ENCODE data around the gene NR2E1.

The NR2E1 gene

GRCh38 chr6:108165714-108166663 lies at the start of gene NR2E1:
Gene NR2E1, plus strand, starts transcription at chr6:108166022. Its CDS starts 744 bp downstream, at chr6:108166766.
- DNase-seq, result no peak

GRCh38 chr6:108116546-108117426 lies 49.0 kb upstream of the NR2E1 start:
- no peak for DNase-seq

GRCh38 chr6:108117427-108118358 lies 48.1 kb upstream of the NR2E1 start:
- no peak for DNase-seq

- DNase-seq, result no peak
Observed at GRCh38 chr6:108118359-108118724, 47.5 kb upstream of the NR2E1 start.

GRCh38 chr6:108118810-108119768 lies 46.7 kb upstream of the NR2E1 start:
- DNase-seq, result no peak

- no peak for DNase-seq
Observed at GRCh38 chr6:108119769-108120141, 46.1 kb upstream of the NR2E1 start.

- DNase-seq, result no peak
Observed at GRCh38 chr6:108120311-108120710, 45.5 kb upstream of the NR2E1 start.

- no peak for DNase-seq
Observed at GRCh38 chr6:108121612-108122011, 44.2 kb upstream of the NR2E1 start.

- no peak for DNase-seq
Observed at GRCh38 chr6:108123481-108123929, 42.3 kb upstream of the NR2E1 start.

- DNase-seq, result no peak
Observed at GRCh38 chr6:108123946-108124345, 41.9 kb upstream of the NR2E1 start.

GRCh38 chr6:108127056-108127455 lies 38.8 kb upstream of the NR2E1 start:
- no peak for DNase-seq

- DNase-seq, result no peak
Observed at GRCh38 chr6:108127826-108128225, 38.0 kb upstream of the NR2E1 start.

GRCh38 chr6:108130262-108130661 lies 35.6 kb upstream of the NR2E1 start:
- no peak for DNase-seq

- DNase-seq, result no peak
Observed at GRCh38 chr6:108132863-108133262, 33.0 kb upstream of the NR2E1 start.

GRCh38 chr6:108133594-108134179 lies 32.1 kb upstream of the NR2E1 start:
- DNase-seq, result no peak

- DNase-seq, result no peak
Observed at GRCh38 chr6:108134213-108134970, 31.4 kb upstream of the NR2E1 start.

GRCh38 chr6:108142240-108142639 lies 23.6 kb upstream of the NR2E1 start:
- DNase-seq, result no peak

- DNase-seq, result no peak
Observed at GRCh38 chr6:108145639-108146038, 20.2 kb upstream of the NR2E1 start.

GRCh38 chr6:108152446-108152845 lies 13.4 kb upstream of the NR2E1 start:
- DNase-seq, result no peak
